HL-60 (cell line): ENCODE measurements around the gene NXF1.

ENCODE experiments used
- POLR2AphosphoS5 ChIP-seq: IDR thresholded peaks from 2 replicates; pipeline ENCODE4 v1.6.1; 2012; ENCODE audit warnings: low read depth
- SPI1 ChIP-seq: IDR thresholded peaks from 2 replicates; pipeline ENCODE4 v1.6.1; 2012; ENCODE audit warnings: low read depth, mild to moderate bottlenecking, borderline replicate concordance
- TF ChIP-seq, protein P1 (sequence below): IDR thresholded peaks from one replicate; pipeline ENCODE4 v1.5.1; 2011; ENCODE audit warnings: low read length, control low read depth, inconsistent platforms; ENCODE audit not compliant: insufficient read depth
- TF ChIP-seq, protein P2 (sequence below): IDR thresholded peaks from 2 replicates; pipeline ENCODE4 v1.6.1; 2012; ENCODE audit warnings: low read depth; ENCODE audit not compliant: insufficient replicate concordance

DNA sequence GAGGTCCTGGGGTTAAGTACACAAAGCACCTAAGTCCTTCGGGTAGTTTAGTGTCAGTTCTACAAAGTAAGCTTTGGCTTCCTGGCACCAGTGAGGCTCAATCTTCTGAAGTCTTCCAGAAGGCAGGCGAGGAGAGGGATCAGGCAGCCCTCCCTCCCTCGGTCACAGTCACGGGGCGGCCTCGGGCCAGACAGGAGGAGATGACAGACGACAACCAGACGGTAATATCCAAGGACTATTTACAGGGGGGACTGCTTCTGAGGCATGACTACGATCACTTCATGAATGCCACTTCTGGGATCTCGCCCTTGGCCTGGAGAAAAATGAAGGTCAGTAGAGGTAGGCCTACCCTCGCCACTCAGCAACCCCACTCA, 13.1 kb downstream of the NXF1 start:
- TF ChIP-seq, protein P1, sequence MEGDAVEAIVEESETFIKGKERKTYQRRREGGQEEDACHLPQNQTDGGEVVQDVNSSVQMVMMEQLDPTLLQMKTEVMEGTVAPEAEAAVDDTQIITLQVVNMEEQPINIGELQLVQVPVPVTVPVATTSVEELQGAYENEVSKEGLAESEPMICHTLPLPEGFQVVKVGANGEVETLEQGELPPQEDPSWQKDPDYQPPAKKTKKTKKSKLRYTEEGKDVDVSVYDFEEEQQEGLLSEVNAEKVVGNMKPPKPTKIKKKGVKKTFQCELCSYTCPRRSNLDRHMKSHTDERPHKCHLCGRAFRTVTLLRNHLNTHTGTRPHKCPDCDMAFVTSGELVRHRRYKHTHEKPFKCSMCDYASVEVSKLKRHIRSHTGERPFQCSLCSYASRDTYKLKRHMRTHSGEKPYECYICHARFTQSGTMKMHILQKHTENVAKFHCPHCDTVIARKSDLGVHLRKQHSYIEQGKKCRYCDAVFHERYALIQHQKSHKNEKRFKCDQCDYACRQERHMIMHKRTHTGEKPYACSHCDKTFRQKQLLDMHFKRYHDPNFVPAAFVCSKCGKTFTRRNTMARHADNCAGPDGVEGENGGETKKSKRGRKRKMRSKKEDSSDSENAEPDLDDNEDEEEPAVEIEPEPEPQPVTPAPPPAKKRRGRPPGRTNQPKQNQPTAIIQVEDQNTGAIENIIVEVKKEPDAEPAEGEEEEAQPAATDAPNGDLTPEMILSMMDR, result no peak
- TF ChIP-seq POLR2AphosphoS5 (no peak), SPI1 (no peak)
- TF ChIP-seq, protein P2, sequence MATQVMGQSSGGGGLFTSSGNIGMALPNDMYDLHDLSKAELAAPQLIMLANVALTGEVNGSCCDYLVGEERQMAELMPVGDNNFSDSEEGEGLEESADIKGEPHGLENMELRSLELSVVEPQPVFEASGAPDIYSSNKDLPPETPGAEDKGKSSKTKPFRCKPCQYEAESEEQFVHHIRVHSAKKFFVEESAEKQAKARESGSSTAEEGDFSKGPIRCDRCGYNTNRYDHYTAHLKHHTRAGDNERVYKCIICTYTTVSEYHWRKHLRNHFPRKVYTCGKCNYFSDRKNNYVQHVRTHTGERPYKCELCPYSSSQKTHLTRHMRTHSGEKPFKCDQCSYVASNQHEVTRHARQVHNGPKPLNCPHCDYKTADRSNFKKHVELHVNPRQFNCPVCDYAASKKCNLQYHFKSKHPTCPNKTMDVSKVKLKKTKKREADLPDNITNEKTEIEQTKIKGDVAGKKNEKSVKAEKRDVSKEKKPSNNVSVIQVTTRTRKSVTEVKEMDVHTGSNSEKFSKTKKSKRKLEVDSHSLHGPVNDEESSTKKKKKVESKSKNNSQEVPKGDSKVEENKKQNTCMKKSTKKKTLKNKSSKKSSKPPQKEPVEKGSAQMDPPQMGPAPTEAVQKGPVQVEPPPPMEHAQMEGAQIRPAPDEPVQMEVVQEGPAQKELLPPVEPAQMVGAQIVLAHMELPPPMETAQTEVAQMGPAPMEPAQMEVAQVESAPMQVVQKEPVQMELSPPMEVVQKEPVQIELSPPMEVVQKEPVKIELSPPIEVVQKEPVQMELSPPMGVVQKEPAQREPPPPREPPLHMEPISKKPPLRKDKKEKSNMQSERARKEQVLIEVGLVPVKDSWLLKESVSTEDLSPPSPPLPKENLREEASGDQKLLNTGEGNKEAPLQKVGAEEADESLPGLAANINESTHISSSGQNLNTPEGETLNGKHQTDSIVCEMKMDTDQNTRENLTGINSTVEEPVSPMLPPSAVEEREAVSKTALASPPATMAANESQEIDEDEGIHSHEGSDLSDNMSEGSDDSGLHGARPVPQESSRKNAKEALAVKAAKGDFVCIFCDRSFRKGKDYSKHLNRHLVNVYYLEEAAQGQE, result no peak
